Measurements from ENCODE around the gene SAG. TPM values are rescaled to one million over a fixed set of nuclear protein-coding genes. Genes with fewer than 3 reads are reported as not detected.

Gene SAG
- total and polyA plus RNA-seq, 2 experiments from 2014 or later = not detected

DNA sequence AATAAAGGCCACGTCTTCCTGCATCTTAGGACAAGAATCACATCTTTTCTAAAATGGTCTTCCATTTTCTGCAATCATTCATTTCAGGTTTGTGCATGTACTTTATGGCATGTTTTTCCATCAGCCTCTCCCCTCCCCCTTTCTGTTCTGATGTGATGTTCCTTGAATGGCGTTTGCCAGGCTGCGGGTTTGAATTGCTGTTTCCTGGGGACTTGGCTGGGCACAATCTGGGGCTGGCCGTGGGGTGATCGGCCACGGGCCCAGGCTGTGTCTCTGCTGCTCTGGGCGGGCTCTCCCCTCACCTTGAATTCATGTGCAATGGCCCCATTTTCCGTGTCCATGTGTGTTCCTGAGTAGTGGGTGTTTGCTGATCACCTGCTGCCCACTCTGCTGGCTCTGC is 61.8 kb downstream of the SAG start:
- no peaks in the 10 kb centered on the region for H3K9me2 ChIP-seq (ENCODE audit: insufficient read depth)
- peaks cover 18% of the 10 kb centered on the region for H3K4me1 Mint-ChIP-seq
- H3K4me3 Mint-ChIP-seq = no peak overlapping the region

More for the DNA sequence above, 61.8 kb downstream of the SAG start:
- Histone ChIP-seq H3K27me3 (ENCODE audit: insufficient read depth) (no peaks in the 10 kb centered on the region), H3K4me1 (ENCODE audit: insufficient read depth) (peaks cover 6% of the 10 kb centered on the region; the same call in 1 of the 2 replicates), H3K27ac (ENCODE audit: low read depth) (no peak overlapping the region), H3K4me2 (no peak overlapping the region), H3K79me2 (replicated peaks; ENCODE audit: insufficient read depth) (peaks cover 35% of the 10 kb centered on the region), H4K20me1 (replicated peaks; ENCODE audit: insufficient read depth) (peaks cover 16% of the 10 kb centered on the region), H2AFZ (no peak overlapping the region), H3K36me3 (ENCODE audit: insufficient read depth) (no peaks in the 10 kb centered on the region), H3F3A (replicated peaks; ENCODE audit: low read depth) (no peaks in the 10 kb centered on the region), H3K4me3 (no peak overlapping the region)
- Mint-ChIP-seq H3K27me3 (ENCODE audit: insufficient read depth, low read depth, poor library complexity) (peaks cover 2% of the 10 kb centered on the region), H3K27ac (no peak overlapping the region), H3K36me3 (ENCODE audit: low read depth) (no peaks in the 10 kb centered on the region), H3K9me3 (no peaks in the 10 kb centered on the region)
- ATAC-seq (no peak), DNase-seq (ENCODE audit: low spot score) (no peak)
- TF ChIP-seq ZNF114 (CRISPR knock-in tag; IDR thresholded peaks at IDR 0.05) (no peak), ZNF331 (CRISPR knock-in tag; IDR thresholded peaks at IDR 0.05; ENCODE audit: low read depth) (no peak), EZH2phosphoT487 (IDR thresholded peaks at IDR 0.05; ENCODE audit: unreplicated experiment) (no peak), REST (IDR thresholded peaks at IDR 0.05; ENCODE audit: unreplicated experiment) (no peak), EZH2 (IDR thresholded peaks at IDR 0.05; ENCODE audit: low read depth, unreplicated experiment) (no peak), POLR2AphosphoS5 (IDR thresholded peaks at IDR 0.05; ENCODE audit: low read depth) (no peak), CREB1 (CRISPR knock-in tag; IDR thresholded peaks at IDR 0.05; ENCODE audit: low read depth) (no peak), NANOG (IDR thresholded peaks at IDR 0.05; ENCODE audit: borderline replicate concordance) (no peak)
- TF ChIP-seq, protein P1, sequence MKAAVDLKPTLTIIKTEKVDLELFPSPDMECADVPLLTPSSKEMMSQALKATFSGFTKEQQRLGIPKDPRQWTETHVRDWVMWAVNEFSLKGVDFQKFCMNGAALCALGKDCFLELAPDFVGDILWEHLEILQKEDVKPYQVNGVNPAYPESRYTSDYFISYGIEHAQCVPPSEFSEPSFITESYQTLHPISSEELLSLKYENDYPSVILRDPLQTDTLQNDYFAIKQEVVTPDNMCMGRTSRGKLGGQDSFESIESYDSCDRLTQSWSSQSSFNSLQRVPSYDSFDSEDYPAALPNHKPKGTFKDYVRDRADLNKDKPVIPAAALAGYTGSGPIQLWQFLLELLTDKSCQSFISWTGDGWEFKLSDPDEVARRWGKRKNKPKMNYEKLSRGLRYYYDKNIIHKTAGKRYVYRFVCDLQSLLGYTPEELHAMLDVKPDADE (IDR thresholded peaks at IDR 0.05) = no peak
